Loucy (cell line): ENCODE results near the gene TBC1D1.

Source experiments
- EZH2phosphoT487 ChIP-seq: fragments of 200-600 bp; IDR thresholded peaks from 2 replicates; pipeline ENCODE4 v1.6.1; 2018; ENCODE audit warnings: antibody characterized with exemption, mild to moderate bottlenecking, moderate library complexity, borderline replicate concordance
- TF ChIP-seq, protein P1 (sequence below): fragments of 200-600 bp; sonication (generic); conservative IDR thresholded peaks from 2 replicates; pipeline ENCODE4 v1.5.1; 2014; ENCODE audit warnings: mild to moderate bottlenecking, antibody characterized with exemption, low read length

DNA sequence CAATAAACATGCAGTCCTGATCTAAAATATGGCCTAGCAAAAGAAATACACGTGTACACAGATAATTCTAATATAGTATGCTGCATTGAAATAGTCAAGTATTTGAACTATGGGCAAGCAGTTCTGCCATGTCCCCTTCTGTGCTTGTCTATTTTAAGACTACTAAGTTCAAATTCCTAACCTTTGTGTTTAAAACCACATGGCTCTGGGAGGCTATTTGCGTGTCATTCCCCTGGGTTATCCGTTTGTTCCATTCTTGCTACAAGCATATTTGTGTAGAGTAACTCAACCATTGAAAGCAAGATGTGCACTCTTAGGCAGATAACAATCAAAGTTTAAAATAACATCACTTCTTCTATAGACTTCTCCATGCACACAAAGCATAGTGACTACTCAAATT, 25.4 kb upstream of the TBC1D1 start:
- TF ChIP-seq, protein P1, sequence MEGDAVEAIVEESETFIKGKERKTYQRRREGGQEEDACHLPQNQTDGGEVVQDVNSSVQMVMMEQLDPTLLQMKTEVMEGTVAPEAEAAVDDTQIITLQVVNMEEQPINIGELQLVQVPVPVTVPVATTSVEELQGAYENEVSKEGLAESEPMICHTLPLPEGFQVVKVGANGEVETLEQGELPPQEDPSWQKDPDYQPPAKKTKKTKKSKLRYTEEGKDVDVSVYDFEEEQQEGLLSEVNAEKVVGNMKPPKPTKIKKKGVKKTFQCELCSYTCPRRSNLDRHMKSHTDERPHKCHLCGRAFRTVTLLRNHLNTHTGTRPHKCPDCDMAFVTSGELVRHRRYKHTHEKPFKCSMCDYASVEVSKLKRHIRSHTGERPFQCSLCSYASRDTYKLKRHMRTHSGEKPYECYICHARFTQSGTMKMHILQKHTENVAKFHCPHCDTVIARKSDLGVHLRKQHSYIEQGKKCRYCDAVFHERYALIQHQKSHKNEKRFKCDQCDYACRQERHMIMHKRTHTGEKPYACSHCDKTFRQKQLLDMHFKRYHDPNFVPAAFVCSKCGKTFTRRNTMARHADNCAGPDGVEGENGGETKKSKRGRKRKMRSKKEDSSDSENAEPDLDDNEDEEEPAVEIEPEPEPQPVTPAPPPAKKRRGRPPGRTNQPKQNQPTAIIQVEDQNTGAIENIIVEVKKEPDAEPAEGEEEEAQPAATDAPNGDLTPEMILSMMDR, result no peak
- no peak for TF ChIP-seq EZH2phosphoT487
